Vagina (tissue), 2 donors: ENCODE data around the gene TMEM92. TPM values are rescaled to one million over a fixed set of nuclear protein-coding genes. Genes with fewer than 3 reads are reported as not detected.
A peak's percentile ranks its signal among the peaks of the same experiment; 100 is the strongest.

ENCODE experiments used
- DNase-seq, 2 donors: peaks; one replicate each; pipeline ENCODE4 v3.0.0-alpha.2; 2017; ENCODE audit errors: extremely low spot score in 2 of 2
- H3K27ac ChIP-seq: fragments of 200-600 bp; sonication (generic); one replicate; pipeline ENCODE4 v1.5.1; 2019
- H3K27me3 ChIP-seq: fragments of 200-600 bp; sonication (generic); one replicate; pipeline ENCODE4 v1.5.1; 2019
- H3K36me3 ChIP-seq, 2 donors: fragments of 200-600 bp; sonication (generic); one replicate each; pipeline ENCODE4 v1.5.1; 2017 to 2019
- H3K4me1 ChIP-seq: fragments of 200-600 bp; sonication (generic); one replicate; pipeline ENCODE4 v1.5.1; 2019
- H3K4me3 ChIP-seq, 2 donors: fragments of 200-600 bp; sonication (generic); 1 replicate in 1 of 2; 2 replicates in 1 of 2; pipeline ENCODE4 v1.5.1; 2016 to 2019
- H3K9me3 ChIP-seq: fragments of 200-600 bp; sonication (generic); one replicate; pipeline ENCODE4 v1.5.1; 2019
- CTCF ChIP-seq, 3 experiments: fragments of 450-650 bp in 2 of 3; fragments of 200-600 bp in 1 of 3; sonication (generic) in 1 of 3; IDR thresholded peaks; one replicate each; pipeline ENCODE4 v1.5.1; 2017 to 2019; ENCODE audit warnings: antibody characterized with exemption in 3 of 3, mild to moderate bottlenecking in 2 of 3, moderate library complexity in 2 of 3
- POLR2A ChIP-seq, 2 donors: fragments of 450-650 bp; IDR thresholded peaks; one replicate each; pipeline ENCODE4 v1.6.1; 2017; ENCODE audit warnings: antibody characterized with exemption in 2 of 2, mild to moderate bottlenecking in 2 of 2, moderate library complexity in 2 of 2
- POLR2AphosphoS5 ChIP-seq, 2 donors: sonication (generic); formaldehyde crosslinking; IDR thresholded peaks; one replicate each; pipeline ENCODE4 v1.9.0; 2017; ENCODE audit warnings: antibody characterized with exemption in 2 of 2, mild to moderate bottlenecking in 2 of 2, low read depth in 1 of 2; ENCODE audit not compliant: insufficient read depth in 1 of 2
- intact Hi-C: fragments of 100-400 bp; cut with DNase I; formaldehyde crosslinking; loops from one replicate; pipeline ENCODE4 v1.15.1; 2023
- total RNA-seq: library from RNA; depleted of rRNA; stranded (reverse); fragments of >200 nt; gene quantifications from one replicate; pipeline ENCODE4 v1.2.3, GENCODE V29; 2016

The TMEM92 gene
- total RNA-seq, result 0.74 TPM

- H3K4me3 ChIP-seq, result peak within 1 kb of the TSS; percentile 54 to 72
- H3K27ac ChIP-seq, result peak within 1 kb of the TSS; percentile 93
- intact Hi-C loops, result no loop called here
- TF ChIP-seq CTCF (IDR thresholded peaks at IDR 0.05) (no peak), POLR2A (IDR thresholded peaks at IDR 0.05) (no peak), POLR2AphosphoS5 (IDR thresholded peaks at IDR 0.05; ENCODE audit: insufficient read depth in 1 of 2, low read depth in 1 of 2) (peak in 1 of 2 donors; percentile 34)
- H3K27me3 ChIP-seq, result no peaks in the 10 kb centered on the region
- H3K4me1 ChIP-seq, result peaks cover 40% of the 10 kb centered on the region
- H3K9me3 ChIP-seq, result no peaks in the 10 kb centered on the region
- no peaks in the 10 kb centered on the region for H3K36me3 ChIP-seq
- DNase-seq, result no peak
Measured at GRCh38 chr17:50274142-50274896, at the start of gene TMEM92. Gene TMEM92 (plus strand): TSS chr17:50274466. CDS start chr17:50274502, 36 bp downstream.

GRCh38 chr17:50225701-50226240 lies 48.5 kb upstream of the TMEM92 start:
- Histone ChIP-seq H3K36me3 (no peaks in the 10 kb centered on the region), H3K27ac (no peak overlapping the region), H3K27me3 (no peaks in the 10 kb centered on the region), H3K9me3 (no peaks in the 10 kb centered on the region), H3K4me3 (no peak overlapping the region), H3K4me1 (peaks cover 29% of the 10 kb centered on the region)
- TF ChIP-seq POLR2AphosphoS5 (IDR thresholded peaks at IDR 0.05; ENCODE audit: insufficient read depth in 1 of 2, low read depth in 1 of 2), result no peak
- no peak for TF ChIP-seq POLR2A (IDR thresholded peaks at IDR 0.05)
- no peak for DNase-seq
- intact Hi-C loops, result no loop called here

- Histone ChIP-seq H3K27ac (no peak overlapping the region), H3K4me3 (no peak overlapping the region), H3K4me1 (no peaks in the 10 kb centered on the region), H3K36me3 (no peaks in the 10 kb centered on the region), H3K27me3 (no peaks in the 10 kb centered on the region), H3K9me3 (no peaks in the 10 kb centered on the region)
- intact Hi-C loops, result no loop called here
- DNase-seq, result no peak
- TF ChIP-seq CTCF (IDR thresholded peaks at IDR 0.05) (no peak), POLR2A (IDR thresholded peaks at IDR 0.05) (no peak), POLR2AphosphoS5 (IDR thresholded peaks at IDR 0.05; ENCODE audit: insufficient read depth in 1 of 2, low read depth in 1 of 2) (no peak)
Measured at GRCh38 chr17:50234581-50234980, 39.7 kb upstream of the TMEM92 start.

- no peaks in the 10 kb centered on the region for H3K36me3 ChIP-seq
- H3K4me3 ChIP-seq, result no peak overlapping the region
- no peaks in the 10 kb centered on the region for H3K27me3 ChIP-seq
- no peaks in the 10 kb centered on the region for H3K9me3 ChIP-seq
- no peak overlapping the region for H3K27ac ChIP-seq
- TF ChIP-seq POLR2AphosphoS5 (IDR thresholded peaks at IDR 0.05; ENCODE audit: insufficient read depth in 1 of 2, low read depth in 1 of 2) (no peak), POLR2A (IDR thresholded peaks at IDR 0.05) (no peak), CTCF (IDR thresholded peaks at IDR 0.05) (no peak)
- DNase-seq, result no peak
- intact Hi-C loops, result no loop called here
- H3K4me1 ChIP-seq, result peaks cover 12% of the 10 kb centered on the region
Measured at GRCh38 chr17:50237901-50238300, 36.4 kb upstream of the TMEM92 start.

- peaks cover 12% of the 10 kb centered on the region for H3K4me1 ChIP-seq
- no peaks in the 10 kb centered on the region for H3K36me3 ChIP-seq
- no peak for DNase-seq
- no peak overlapping the region for H3K4me3 ChIP-seq
- no peak overlapping the region for H3K27ac ChIP-seq
- TF ChIP-seq POLR2AphosphoS5 (IDR thresholded peaks at IDR 0.05; ENCODE audit: insufficient read depth in 1 of 2, low read depth in 1 of 2), result no peak
- TF ChIP-seq POLR2A (IDR thresholded peaks at IDR 0.05), result no peak
- TF ChIP-seq CTCF (IDR thresholded peaks at IDR 0.05), result no peak
- H3K27me3 ChIP-seq, result no peaks in the 10 kb centered on the region
- H3K9me3 ChIP-seq, result no peaks in the 10 kb centered on the region
- intact Hi-C loops, result no loop called here
Measured at GRCh38 chr17:50238601-50239280, 35.5 kb upstream of the TMEM92 start.
